Measurements from ENCODE around the gene KDM4B. TPM values are rescaled to one million over a fixed set of nuclear protein-coding genes. Genes with fewer than 3 reads are reported as not detected.
"Not testable (repeated sequence)": the region's sequence is repeated elsewhere in the genome, so short reads cannot be mapped to it uniquely, and the experiment has no call there.

Gene KDM4B
- total RNA-seq, 1 experiment from 2014 or later: 29.2 TPM

DNA sequence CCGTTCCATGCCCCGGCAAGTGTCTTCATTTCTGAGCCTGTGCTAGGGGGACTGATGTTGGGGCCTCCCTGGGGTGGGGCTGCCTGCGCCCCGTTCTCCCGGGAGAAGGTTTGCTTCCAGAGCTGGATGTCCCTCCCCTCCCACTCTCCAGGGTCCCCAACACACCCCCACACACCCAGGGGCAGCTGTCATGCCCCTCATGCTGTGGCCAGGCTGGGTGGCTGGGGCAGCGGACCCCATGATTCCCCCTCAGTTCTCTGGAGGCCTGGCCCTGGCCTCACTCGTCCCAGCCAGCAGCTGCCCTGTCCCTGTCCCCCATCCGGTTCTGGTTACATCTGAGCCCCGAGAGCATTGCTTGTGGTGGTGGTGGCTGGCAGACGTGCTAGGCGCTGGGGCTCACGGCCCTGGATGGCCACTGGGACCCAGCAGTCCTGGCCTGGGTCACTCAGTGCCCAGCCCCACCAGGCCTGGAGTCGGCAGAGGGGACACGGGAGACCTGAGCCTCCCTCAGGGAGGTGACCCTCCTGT lies 184.8 kb downstream of the KDM4B start:
- in situ Hi-C loops (cut with HindIII; ENCODE audit: low pct_unique_long_range_greater_than_20kb, low sequenced_read_pairs): no loop called here
- DNase-seq (ENCODE audit: low read depth): no peak

DNA sequence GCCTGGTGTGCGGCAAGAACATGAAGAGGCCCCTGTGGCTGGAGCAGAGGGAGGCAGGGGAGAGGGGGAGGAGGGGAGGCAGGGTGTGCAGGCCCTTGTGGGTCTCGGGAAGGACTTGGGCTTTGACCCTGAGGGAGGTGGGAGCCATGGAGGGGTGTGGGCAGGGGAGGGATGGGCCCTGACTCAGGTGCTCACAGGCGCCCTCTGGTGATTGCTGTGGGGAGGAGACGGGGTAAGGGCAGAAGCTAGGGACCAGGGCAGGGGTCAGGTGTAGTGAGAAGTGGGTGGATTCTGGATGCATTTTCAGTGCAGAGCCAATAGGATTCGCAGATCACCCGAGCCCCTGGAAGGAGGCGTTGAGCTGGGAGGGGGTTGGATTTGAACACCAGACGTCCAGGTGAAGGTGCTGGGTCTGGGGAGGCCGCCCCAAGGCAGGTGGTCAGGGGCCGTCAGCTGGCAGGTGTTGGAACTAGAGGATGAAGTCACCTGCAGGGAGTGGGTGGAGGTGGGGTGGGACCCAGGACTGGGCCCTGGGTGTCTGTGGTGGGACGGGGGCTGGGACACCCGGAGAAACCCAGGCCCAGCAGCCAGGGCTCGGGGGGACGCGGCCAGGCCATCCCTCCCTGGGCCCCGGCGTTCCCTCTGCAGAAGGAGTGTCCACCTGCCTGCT lies 185.4 kb downstream of the KDM4B start:
- in situ Hi-C loops (cut with HindIII; ENCODE audit: low pct_unique_long_range_greater_than_20kb, low sequenced_read_pairs): no loop called here
- DNase-seq (ENCODE audit: low read depth): no peak

DNA sequence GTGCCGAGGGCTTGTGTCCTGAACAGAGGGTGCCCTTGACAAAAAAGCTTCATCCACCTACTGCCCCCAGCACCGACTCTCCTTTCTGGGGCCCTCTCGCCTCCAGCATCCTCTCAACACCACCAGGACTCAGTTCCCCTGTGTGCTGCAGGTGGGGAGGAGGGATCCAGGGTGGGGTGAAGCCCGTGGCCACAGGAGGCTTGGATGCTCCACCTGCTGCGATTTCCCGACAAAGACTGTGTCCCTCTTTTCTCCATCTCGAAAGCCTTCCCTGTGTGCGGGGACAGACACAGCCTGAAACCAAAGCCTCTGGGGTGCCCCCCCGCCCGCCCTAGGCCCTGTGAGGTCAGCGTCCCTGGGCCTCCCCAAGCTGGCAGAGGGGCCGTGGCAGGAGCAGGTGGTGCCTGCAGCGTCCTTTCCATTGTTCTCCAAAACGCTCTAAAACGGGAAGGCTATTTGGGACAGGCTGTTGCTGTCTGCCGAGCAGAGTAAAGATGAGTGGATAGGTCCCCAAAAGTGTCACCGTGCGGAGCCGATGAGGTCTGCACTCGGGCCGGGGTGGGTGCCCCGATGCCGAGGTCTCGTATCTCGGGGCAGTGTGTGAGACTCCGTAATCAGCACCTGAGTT lies 186.0 kb downstream of the KDM4B start:
- DNase-seq (ENCODE audit: low read depth): no peak
- in situ Hi-C loops (cut with HindIII; ENCODE audit: low pct_unique_long_range_greater_than_20kb, low sequenced_read_pairs): no loop called here

DNA sequence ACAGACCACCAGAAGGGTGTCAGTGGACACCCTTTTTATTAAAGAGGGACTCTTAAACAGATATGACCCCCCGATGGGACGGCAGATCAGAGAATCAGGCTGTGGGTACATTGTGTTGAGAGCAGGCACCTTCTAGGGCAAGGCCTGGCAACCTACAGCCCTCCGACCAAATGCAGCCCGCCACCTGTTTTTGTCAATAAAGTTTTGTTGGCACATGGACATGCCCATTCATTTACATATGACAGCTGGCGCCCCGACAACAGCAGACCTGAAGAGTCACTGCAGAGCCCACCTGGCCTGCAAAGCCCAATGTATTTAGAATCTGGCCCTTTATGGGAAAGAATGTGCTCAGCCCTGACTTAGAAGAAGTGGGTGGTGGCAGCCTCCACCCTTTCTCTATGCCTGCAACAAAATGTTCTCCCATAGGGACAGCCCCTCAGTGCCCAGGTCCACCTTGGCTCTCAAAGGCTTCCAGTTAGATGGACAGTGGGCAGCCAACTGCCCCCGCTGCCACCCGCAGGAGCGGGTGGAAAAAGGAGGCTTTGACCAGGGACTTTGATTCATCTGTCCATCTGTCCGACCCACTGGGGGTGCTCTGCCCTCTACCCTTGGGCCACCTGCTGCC lies 186.8 kb downstream of the KDM4B start:
- in situ Hi-C loops (cut with HindIII; ENCODE audit: low pct_unique_long_range_greater_than_20kb, low sequenced_read_pairs): no loop called here
- DNase-seq (ENCODE audit: low read depth): no peak

DNA sequence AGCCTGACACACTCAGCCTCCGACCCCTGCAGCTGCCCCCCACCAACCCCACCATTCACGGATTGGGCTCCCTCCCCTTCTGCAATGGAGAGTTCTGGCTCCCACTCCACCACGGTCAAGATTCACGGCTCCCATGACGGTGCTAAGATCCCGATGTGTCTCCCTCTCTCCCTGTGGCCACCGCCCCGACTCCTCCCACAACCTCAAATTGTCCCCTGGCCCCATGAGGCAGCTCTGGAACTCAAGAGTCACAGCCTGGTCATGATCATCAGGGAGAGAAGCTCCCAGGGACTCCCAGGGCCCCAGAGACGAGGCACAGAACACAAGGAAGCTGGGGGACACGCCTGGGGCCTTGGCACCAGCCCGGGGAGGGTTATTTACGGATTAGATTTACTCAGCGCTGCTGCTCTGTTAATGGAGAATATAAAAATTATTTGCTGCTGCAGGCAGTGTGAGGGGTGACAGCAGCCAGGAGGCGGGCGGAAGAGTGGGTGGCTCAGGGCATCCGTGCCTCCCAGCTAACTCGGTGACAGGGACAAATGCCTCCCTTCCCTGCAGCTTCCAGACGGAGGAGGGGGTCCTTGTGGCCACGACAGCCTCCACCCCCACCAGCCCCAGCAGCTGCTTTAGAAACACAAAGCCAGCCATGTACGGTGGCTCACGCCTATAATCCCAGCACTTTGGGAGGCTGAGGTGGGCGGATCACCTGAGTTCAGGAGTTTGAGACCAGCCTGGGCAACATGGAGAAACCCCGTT lies 187.5 kb downstream of the KDM4B start:
- in situ Hi-C loops (cut with HindIII; ENCODE audit: low pct_unique_long_range_greater_than_20kb, low sequenced_read_pairs): no loop called here
- no peak for DNase-seq (ENCODE audit: low read depth)

DNA sequence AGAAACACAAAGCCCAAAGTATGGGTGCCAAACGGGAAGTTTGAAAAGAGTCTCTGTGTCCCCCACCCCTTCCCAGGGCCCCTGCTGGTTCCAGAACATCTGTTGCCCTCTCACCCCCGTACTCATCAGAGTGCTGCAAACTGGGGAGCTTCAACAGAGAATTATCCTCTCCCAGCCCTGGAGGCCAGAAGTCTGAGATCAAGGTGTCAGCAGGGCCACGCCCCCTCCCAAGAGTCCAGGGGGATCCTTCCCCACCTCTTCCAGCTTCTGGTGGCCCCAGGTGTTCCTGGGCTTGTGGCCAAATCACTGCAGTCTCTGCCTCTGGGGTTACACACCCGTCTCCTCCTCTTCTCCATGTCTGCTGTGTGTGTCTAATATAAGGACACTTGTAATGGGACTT lies 188.3 kb downstream of the KDM4B start:
- no peak for DNase-seq (ENCODE audit: low read depth)
- in situ Hi-C loops (cut with HindIII; ENCODE audit: low pct_unique_long_range_greater_than_20kb, low sequenced_read_pairs): no loop called here

DNA sequence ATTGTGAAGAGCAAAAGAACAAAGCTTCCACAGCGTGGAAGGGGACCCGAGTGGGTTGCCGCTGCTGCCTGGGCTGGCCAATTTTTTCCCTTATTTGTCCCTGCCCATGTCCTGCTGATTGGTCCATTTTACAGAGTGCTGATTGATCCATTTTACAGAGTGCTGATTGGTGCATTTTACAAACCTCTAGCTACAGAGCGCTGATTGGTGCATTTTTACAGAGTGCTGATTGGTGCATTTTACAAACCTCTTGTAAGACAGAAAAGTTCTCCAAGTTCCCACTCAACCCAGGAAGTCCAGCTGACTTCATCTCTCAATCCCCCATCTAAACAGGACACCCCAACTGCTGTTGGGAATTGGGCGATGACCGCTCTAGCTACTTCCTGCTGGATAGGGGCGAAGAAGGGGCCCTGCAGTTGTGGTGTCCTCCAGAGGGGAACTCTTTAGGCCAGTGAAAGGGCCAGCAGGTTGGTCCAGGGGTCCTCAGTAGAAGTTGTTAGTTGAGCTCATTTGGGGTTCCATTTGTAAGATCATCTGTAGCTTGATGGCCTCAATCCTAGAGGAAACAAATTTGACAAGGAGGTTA lies 189.7 kb downstream of the KDM4B start:
- in situ Hi-C loops (cut with HindIII; ENCODE audit: low pct_unique_long_range_greater_than_20kb, low sequenced_read_pairs); DNase-seq (ENCODE audit: low read depth): not testable (repeated sequence)

DNA sequence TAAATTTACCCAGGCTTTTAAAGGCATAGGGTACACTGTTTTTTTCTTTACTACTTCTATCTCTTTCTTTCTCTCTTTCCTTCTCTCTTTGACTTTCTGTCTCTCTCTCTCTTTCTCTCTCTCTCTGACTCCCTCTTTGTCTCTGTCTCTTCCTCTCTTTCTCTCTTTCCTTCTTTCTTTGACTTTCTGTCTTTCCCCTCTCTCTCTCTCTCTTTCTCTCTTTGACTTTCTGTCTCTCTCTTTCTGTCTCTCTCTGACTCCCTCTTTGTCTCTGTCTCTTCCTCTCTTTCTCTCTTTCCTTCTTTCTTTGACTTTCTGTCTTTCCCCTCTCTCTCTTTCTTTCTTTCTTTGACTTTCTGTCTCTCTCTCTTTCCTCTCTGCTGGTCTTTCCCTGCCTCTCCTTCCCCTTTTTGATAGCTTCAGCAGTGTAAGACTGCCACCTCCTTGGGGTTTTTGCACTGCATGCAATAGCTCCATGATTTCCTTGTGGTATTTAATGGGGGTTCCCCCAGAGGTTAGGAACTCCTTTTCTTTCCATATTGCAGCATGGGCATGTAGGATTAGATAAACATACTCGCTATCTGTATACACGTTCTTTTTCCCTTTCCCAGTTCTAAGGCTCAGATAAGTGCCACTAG lies 191.4 kb downstream of the KDM4B start:
- in situ Hi-C loops (cut with HindIII; ENCODE audit: low pct_unique_long_range_greater_than_20kb, low sequenced_read_pairs); DNase-seq (ENCODE audit: low read depth): not testable (repeated sequence)

DNA sequence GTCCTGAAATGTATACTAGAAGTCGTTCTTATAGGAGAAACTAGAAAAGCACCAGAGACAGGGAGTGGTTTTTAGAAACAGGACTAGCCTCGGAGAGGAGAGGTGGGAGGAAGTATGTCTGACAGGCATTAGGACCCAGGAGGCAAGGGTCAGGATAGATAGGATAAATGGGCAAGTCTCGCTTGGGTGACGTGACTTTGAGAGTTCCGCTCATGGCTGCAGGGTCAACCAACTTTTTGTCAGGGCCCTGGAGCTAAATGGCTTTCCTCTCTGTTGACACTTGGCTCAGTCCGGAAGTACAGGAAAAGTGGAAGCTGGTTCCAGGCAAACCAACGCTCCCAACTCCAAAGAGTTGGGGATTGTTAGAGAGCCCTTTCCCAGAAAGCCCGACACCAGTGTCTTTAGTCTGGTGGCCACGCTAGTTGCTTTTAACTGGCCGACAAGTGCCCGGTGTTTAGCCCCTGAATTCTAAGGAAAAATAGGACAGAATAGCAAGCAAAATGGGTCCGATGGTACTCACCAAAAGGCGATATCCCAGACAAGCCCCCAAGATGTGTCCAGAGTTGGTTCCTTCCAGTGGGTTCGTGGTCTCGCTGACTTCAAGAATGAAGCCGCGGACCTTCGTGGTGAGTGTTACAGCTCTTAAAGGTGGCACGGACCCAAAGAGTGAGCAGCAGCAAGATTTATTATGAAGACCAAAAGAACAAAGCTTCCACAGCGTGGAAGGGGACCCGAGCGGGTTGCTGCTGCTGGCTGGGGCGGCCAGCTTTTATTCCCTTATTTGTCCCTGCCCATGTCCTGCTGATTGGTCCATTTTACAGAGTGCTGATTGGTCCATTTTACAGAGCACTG lies 196.2 kb downstream of the KDM4B start:
- in situ Hi-C loops (cut with HindIII; ENCODE audit: low pct_unique_long_range_greater_than_20kb, low sequenced_read_pairs); DNase-seq (ENCODE audit: low read depth): not testable (repeated sequence)

DNA sequence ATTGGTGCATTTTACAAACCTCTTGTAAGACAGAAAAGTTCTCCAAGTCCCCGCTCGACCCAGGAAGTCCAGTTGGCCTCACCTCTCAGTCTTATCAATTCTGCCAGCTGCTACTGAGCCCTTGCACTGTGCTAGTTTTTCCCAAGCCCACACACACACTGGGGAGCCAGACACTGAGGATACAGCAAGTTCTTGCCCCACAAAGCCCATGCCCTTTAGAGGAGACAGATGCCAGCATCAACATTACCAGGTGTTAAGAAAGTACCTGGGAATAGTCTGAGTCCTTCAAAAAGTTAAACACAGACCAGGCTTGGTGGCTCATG lies 196.7 kb downstream of the KDM4B start:
- in situ Hi-C loops (cut with HindIII; ENCODE audit: low pct_unique_long_range_greater_than_20kb, low sequenced_read_pairs): no loop called here
- no peak for DNase-seq (ENCODE audit: low read depth)

DNA sequence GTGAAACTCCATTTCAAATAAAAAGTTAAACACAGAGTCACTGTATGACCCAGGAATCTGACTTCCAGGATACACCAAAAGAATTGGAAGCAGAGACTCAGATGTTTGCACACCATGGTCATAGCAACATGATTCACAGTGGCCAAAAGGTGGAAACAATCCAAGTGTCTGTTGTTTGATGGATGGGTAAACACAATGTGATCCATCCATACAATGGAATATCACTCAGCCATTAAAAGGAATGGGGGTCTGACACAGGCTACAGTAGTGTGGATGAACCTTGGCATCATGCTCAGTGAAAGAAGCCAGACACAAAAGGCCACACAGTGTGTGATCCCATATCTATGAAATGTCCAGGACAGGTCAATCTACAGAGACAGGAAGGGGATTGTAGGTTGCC lies 197.3 kb downstream of the KDM4B start:
- DNase-seq (ENCODE audit: low read depth): peak; percentile 45
- in situ Hi-C loops (cut with HindIII; ENCODE audit: low pct_unique_long_range_greater_than_20kb, low sequenced_read_pairs): no loop called here

DNA sequence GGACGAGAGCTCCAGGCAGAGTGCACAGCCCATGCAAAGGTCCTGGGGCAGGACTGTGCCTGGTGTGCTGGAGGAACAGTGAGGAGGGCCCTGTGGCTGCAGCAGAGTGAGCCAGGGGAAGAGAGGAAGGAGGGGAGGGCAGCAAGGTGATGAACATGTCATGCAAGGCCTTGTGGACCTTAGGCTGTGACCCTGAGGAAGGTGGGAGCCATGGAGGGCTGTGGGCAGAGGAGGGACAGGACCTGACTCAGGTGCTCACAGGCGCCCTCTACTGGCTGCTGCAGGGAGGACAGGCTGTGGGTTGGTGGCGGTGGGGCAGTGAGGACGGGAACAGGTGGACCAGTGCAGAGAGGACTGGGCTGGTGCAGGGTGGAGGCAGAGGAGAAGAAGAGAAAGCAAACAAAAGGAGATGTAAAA lies 201.4 kb downstream of the KDM4B start:
- DNase-seq (ENCODE audit: low read depth): no peak
- in situ Hi-C loops (cut with HindIII; ENCODE audit: low pct_unique_long_range_greater_than_20kb, low sequenced_read_pairs): loop anchor here (10.0 kb wide), 1 partner anchor 84 kb away; no protein-coding TSS in a partner anchor

DNA sequence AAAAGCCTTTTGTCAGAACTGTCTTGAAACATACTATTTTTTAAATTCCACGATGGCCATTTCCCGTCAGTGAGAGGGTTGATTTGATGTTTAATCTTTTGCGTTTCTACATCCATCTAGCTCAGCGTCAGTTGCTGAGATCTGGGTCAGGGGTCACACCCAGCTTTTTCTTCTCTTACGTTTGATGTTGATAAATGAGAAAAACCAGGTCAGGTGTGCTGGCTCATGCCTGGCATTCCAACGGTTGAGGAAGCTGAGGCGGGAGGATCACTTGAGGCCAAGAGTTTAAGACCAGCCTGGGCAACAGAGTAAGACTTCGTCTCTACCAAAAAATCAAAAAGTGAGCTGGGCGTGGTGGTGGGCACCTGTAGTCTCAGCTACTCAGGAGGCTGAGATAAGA lies 202.8 kb downstream of the KDM4B start:
- in situ Hi-C loops (cut with HindIII; ENCODE audit: low pct_unique_long_range_greater_than_20kb, low sequenced_read_pairs): loop anchor here (10.0 kb wide), 1 partner anchor 83 kb away; no protein-coding TSS in a partner anchor

DNA sequence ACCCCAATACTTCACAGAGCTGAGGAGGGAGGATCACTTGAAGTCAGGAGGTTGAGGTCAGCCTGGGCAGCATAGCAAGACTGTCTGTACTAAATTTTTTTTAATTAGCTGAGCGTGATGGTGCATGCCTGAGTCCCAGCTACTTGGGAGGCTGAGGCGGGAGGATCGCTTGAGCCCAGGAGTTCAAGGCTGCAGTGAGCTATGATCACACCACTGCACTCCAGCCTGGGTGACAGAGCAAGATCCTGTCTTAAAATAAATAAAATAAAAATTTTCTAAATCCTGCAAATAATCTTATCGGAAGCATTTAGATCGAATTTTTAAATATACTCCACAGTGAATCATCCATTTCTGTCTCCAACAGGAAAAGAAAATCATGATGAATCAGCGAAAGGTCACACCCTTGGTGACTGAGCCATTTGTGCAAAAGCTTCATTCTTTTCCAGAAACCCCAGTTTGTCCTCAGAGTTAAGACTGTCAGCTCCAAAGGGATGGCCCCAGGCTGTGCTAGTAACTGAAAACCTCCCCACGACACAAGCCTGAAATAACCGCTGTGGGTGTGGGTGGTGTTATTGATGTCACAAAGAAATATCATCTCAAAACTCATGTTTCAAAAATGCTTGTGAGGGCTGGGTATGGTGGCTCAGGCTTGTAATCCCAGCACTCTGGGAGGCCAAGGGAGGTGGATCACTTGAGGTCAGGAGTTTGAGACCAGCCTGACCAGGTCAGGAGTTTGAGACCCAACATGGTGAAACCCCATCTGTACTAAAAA lies 204.1 kb downstream of the KDM4B start:
- in situ Hi-C loops (cut with HindIII; ENCODE audit: low pct_unique_long_range_greater_than_20kb, low sequenced_read_pairs): loop anchor here (10.0 kb wide), 1 partner anchor 82 kb away; no protein-coding TSS in a partner anchor
- DNase-seq (ENCODE audit: low read depth): peak; percentile 96

More for the DNA sequence above, 202.8 kb downstream of the KDM4B start:
- DNase-seq (ENCODE audit: low read depth): peak; percentile 89

DNA sequence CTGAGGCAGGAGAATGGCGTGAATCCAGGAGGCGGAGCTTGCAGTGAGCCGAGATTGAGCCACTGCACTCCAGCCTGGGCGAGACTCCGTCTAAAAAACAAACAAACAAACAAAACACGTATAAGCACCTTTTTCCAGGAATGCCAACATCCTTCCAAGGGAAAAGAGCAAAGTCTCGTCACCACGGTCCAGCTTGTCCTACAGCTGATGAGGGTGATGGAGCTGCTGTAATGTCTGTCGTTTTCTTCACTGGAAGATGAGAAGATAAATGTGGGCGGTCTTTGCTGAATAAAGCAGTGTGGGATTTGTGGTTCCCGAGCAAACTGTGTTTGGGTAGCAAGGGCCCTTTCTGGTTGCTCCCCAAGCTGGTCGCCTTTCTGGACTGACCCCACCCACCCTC lies 205.1 kb downstream of the KDM4B start:
- no peak for DNase-seq (ENCODE audit: low read depth)
- in situ Hi-C loops (cut with HindIII; ENCODE audit: low pct_unique_long_range_greater_than_20kb, low sequenced_read_pairs): loop anchor here (10.0 kb wide), 1 partner anchor 81 kb away; no protein-coding TSS in a partner anchor

DNA sequence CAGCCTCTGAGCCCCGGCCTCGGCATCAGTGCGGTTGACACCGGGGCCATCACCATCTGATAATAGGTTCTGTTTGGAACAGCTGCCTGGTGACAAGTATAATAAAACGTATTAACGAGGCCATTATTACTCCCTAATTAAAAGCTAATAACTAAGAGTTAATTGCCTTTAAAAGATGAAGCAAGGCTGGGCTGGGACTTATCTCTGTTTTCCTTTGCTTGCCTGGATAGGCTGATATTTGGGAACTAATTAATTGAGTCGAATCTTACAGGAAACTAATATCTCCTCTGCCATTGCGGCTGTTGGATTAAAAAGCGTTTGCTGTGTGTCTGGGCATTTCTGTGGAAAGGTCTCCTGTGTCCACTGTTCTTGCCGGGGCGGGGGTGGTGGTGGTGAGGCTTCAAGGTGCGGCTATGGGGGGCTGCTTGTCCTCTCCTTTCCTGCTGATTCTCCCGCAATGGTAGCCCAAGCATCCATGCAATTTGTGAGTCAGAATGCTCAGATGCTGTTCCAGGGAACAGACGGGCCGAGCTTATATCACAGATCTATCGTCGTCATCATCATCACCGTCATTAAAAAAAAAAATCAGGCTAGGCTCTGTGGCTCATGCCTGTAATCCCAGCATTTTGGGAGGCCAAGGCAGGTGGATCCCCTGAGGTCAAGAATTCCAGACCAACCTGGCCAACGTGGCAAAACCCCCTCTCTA lies 209.0 kb downstream of the KDM4B start:
- in situ Hi-C loops (cut with HindIII; ENCODE audit: low pct_unique_long_range_greater_than_20kb, low sequenced_read_pairs): loop anchor here (10.0 kb wide), 1 partner anchor 77 kb away; no protein-coding TSS in a partner anchor
- no peak for DNase-seq (ENCODE audit: low read depth)

Measured in Caki2 (cell line).